ENCODE data around the gene STK39.
"Not testable (repeated sequence)": the region's sequence is repeated elsewhere in the genome, so short reads cannot be mapped to it uniquely, and the experiment has no call there.

STK39 gene

GRCh38 chr2:168247341-168248261 is at the start of gene STK39:
Gene STK39, minus strand, starts transcription at chr2:168247595. Its CDS starts 160 bp downstream, at chr2:168247435.
- DNase-seq (ENCODE audit: low read depth) = peak; percentile 70

- DNase-seq (ENCODE audit: low read depth) = no peak
Observed at GRCh38 chr2:168295051-168295450, 47.7 kb upstream of the STK39 start.

GRCh38 chr2:168294409-168294808 is 47.0 kb upstream of the STK39 start:
- no peak for DNase-seq (ENCODE audit: low read depth)

- DNase-seq (ENCODE audit: low read depth) = no peak
Observed at GRCh38 chr2:168293766-168294165, 46.4 kb upstream of the STK39 start.

GRCh38 chr2:168290391-168290790 is 43.0 kb upstream of the STK39 start:
- no peak for DNase-seq (ENCODE audit: low read depth)

- DNase-seq (ENCODE audit: low read depth) = no peak
Observed at GRCh38 chr2:168289880-168290279, 42.5 kb upstream of the STK39 start.

- no peak for DNase-seq (ENCODE audit: low read depth)
Observed at GRCh38 chr2:168286535-168286934, 39.1 kb upstream of the STK39 start.

- DNase-seq (ENCODE audit: low read depth) = no peak
Observed at GRCh38 chr2:168278424-168278888, 31.1 kb upstream of the STK39 start.

- no peak for DNase-seq (ENCODE audit: low read depth)
Observed at GRCh38 chr2:168277276-168277675, 29.9 kb upstream of the STK39 start.

GRCh38 chr2:168272225-168272624 is 24.8 kb upstream of the STK39 start:
- no peak for DNase-seq (ENCODE audit: low read depth)

GRCh38 chr2:168262926-168263325 is 15.5 kb upstream of the STK39 start:
- not testable (repeated sequence) for DNase-seq (ENCODE audit: low read depth)

- DNase-seq (ENCODE audit: low read depth) = no peak
Observed at GRCh38 chr2:168256448-168256847, 9.1 kb upstream of the STK39 start.

- no peak for DNase-seq (ENCODE audit: low read depth)
Observed at GRCh38 chr2:168255866-168256265, 8.5 kb upstream of the STK39 start.

- no peak for DNase-seq (ENCODE audit: low read depth)
Observed at GRCh38 chr2:168255103-168255502, 7.7 kb upstream of the STK39 start.

GRCh38 chr2:168254158-168254935 is 7.0 kb upstream of the STK39 start:
- DNase-seq (ENCODE audit: low read depth) = no peak

- no peak for DNase-seq (ENCODE audit: low read depth)
Observed at GRCh38 chr2:168253379-168253778, 6.0 kb upstream of the STK39 start.

- no peak for DNase-seq (ENCODE audit: low read depth)
Observed at GRCh38 chr2:168252976-168253375, 5.6 kb upstream of the STK39 start.

- DNase-seq (ENCODE audit: low read depth) = peak; percentile 62
Observed at GRCh38 chr2:168246483-168247340, 683 bp downstream of the STK39 start.

GRCh38 chr2:168246072-168246482 is 1.3 kb downstream of the STK39 start:
- no peak for DNase-seq (ENCODE audit: low read depth)

- DNase-seq (ENCODE audit: low read depth) = no peak
Observed at GRCh38 chr2:168245074-168245825, 2.1 kb downstream of the STK39 start.

GRCh38 chr2:168244318-168244717 is 3.1 kb downstream of the STK39 start:
- peak; percentile 13 for DNase-seq (ENCODE audit: low read depth)

Measured in stimulated activated CD4-positive, alpha-beta T cell treated with anti-CD3 and anti-CD28 coated beads, Interleukin-2, amount 100 ng/mL, for 4 hours (primary cell).